ENCODE results near the gene GDF3. TPM values are rescaled to one million over a fixed set of nuclear protein-coding genes. Genes with fewer than 3 reads are reported as not detected.

The GDF3 gene
- total RNA-seq, 1 experiment from 2014 or later = not detected

GRCh38 chr12:7712841-7713442, 17.4 kb upstream of the GDF3 start:
- H3K36me3 ChIP-seq (ENCODE audit: control insufficient read depth in 1 of 2, insufficient read depth in 2 of 2, low read length in 2 of 2) = no peaks in the 10 kb centered on the region
- no peak overlapping the region for H3K9ac ChIP-seq (ENCODE audit: low read length)
- H3K4me3 ChIP-seq (replicated peaks in 1 of 2; ENCODE audit: low read depth in 1 of 2, low read length in 2 of 2) = no peak overlapping the region
- no peak overlapping the region for H2AFZ ChIP-seq (ENCODE audit: low read depth, low read length, poor library complexity, severe bottlenecking)
- TF ChIP-seq ZNF274 (IDR thresholded peaks at IDR 0.05; ENCODE audit: low read depth, low read length) (no peak), CBX3 (IDR thresholded peaks at IDR 0.05; ENCODE audit: low read depth) (no peak), TCF7L2 (IDR thresholded peaks at IDR 0.05; ENCODE audit: borderline replicate concordance, extremely low read depth, insufficient read depth, insufficient read length) (no peak), REST (IDR thresholded peaks at IDR 0.05; ENCODE audit: low read depth) (no peak), YY1 (IDR thresholded peaks at IDR 0.05; ENCODE audit: extremely low read depth, insufficient replicate concordance, low read depth, low read length) (no peak), EZH2phosphoT487 (IDR thresholded peaks at IDR 0.05; ENCODE audit: borderline replicate concordance) (no peak), SP1 (IDR thresholded peaks at IDR 0.05; ENCODE audit: low read depth) (no peak), FOSL1 (IDR thresholded peaks at IDR 0.05; ENCODE audit: low read depth) (no peak), SIN3A (IDR thresholded peaks at IDR 0.05; ENCODE audit: low read depth) (no peak), RAD21 (IDR thresholded peaks at IDR 0.05; ENCODE audit: low read depth) (no peak)
- CTCF ChIA-PET = interaction anchor here (0.9 kb wide), 1 partner anchor 92 kb away, joined by 3 read pairs; no protein-coding TSS in a partner anchor
- no peaks in the 10 kb centered on the region for H3K27me3 ChIP-seq (ENCODE audit: insufficient read depth, low read length)
- H3K4me2 ChIP-seq (ENCODE audit: low read length) = no peak overlapping the region
- no TSS peak for BruUV-seq (replicated peaks)
- intact Hi-C loops (cut with micrococcal nuclease) = no loop called here
- no peaks in the 10 kb centered on the region for H3K4me1 ChIP-seq (ENCODE audit: control insufficient read depth in 1 of 2, insufficient read depth in 2 of 2, low read length in 2 of 2)
- RAD21 ChIA-PET (ENCODE audit: low non-redundant PET in 1 of 2, low total read pairs in 2 of 2, uncharacterized antibody in 2 of 2, unreplicated experiment in 2 of 2) = no interaction called here
- no peak for DNase-seq (ENCODE audit: low read depth, low spot score)
- H4K20me1 ChIP-seq (ENCODE audit: insufficient read depth) = no peaks in the 10 kb centered on the region
- POLR2A ChIA-PET = no interaction called here
- H3K9me2 ChIP-seq (ENCODE audit: insufficient read depth) = no peaks in the 10 kb centered on the region
- no peaks in the 10 kb centered on the region for H3K79me2 ChIP-seq (ENCODE audit: insufficient read depth, low read length)
- H3K27ac ChIP-seq (ENCODE audit: low read depth, low read length) = no peak overlapping the region
- no peaks in the 10 kb centered on the region for H3K9me3 ChIP-seq (ENCODE audit: control insufficient read depth in 1 of 2, insufficient read depth in 1 of 2, low read depth in 1 of 2, low read length in 2 of 2)
- ATAC-seq = no peak
